Activated naive CD8-positive, alpha-beta T cell treated with anti-CD3 and anti-CD28 coated beads, Interleukin-2, amount 10 ng/mL, durations not matched to agents 7 days and 5 days (primary cell): Measurements from ENCODE around the gene SRD5A3. TPM values are rescaled to one million over a fixed set of nuclear protein-coding genes. Genes with fewer than 3 reads are reported as not detected.
A peak's percentile ranks its signal among the peaks of the same experiment; 100 is the strongest.

ENCODE experiments used
- ATAC-seq: fragments of 150-1000 bp; cut with Tn5 transposase; one replicate; pipeline ENCODE4 v1.10.0; 2021; ENCODE audit warnings: low read depth, moderate library complexity
- POLR2A ChIA-PET: fragments of 350-600 bp; sonication (Branson Sonifier 250); formaldehyde crosslinking; loops from one replicate; lab custom pipeline; 2021; ENCODE audit warnings: antibody characterized with exemption; lab: Charles Lee
- DNase-seq: peaks from one replicate; pipeline ENCODE4 v3.0.0; 2021
- H3K27ac Mint-ChIP-seq: one replicate; pipeline ENCODE4 v1.8.0; 2022; ENCODE audit warnings: mild to moderate bottlenecking, mixed read lengths
- H3K27me3 Mint-ChIP-seq: one replicate; pipeline ENCODE4 v1.8.0; 2022; ENCODE audit warnings: mild to moderate bottlenecking, moderate library complexity, mixed read lengths
- H3K36me3 Mint-ChIP-seq: one replicate; pipeline ENCODE4 v1.8.0; 2021; ENCODE audit warnings: mild to moderate bottlenecking, mixed read lengths
- H3K4me1 Mint-ChIP-seq: one replicate; pipeline ENCODE4 v1.8.0; 2021; ENCODE audit warnings: mixed read lengths
- H3K4me3 Mint-ChIP-seq: one replicate; pipeline ENCODE4 v1.8.0; 2022; ENCODE audit warnings: mild to moderate bottlenecking, moderate library complexity, mixed read lengths
- H3K9me3 Mint-ChIP-seq: one replicate; pipeline ENCODE4 v1.8.0; 2021; ENCODE audit warnings: mixed read lengths
- total RNA-seq, 2 experiments: library from RNA; stranded (reverse); gene quantifications; one replicate each; pipeline ENCODE4 v1.2.3, GENCODE V29; 2021

SRD5A3 gene
- total RNA-seq, 2 experiments from 2014 or later, result 5.9 to 6.0 TPM

GRCh38 chr4:55395529-55396307, 49.7 kb downstream of the SRD5A3 start, which contains the start of gene TMEM165:
TSS of gene TMEM165 (plus strand) at chr4:55395957. CDS start at chr4:55396190, 233 bp downstream.
- peaks cover 38% of the 10 kb centered on the region for H3K4me1 Mint-ChIP-seq
- peak within 1 kb of the TSS; percentile 98 for H3K27ac Mint-ChIP-seq
- peak; percentile 94 for DNase-seq
- no peaks in the 10 kb centered on the region for H3K27me3 Mint-ChIP-seq
- H3K36me3 Mint-ChIP-seq, result peaks cover 16% of the 10 kb centered on the region
- POLR2A ChIA-PET, result interaction anchor here (0.6 to 2.2 kb wide), 5 partner anchors 9 to 150 kb away, joined by 3 to 10 read pairs (median 3); no protein-coding TSS in a partner anchor
- ATAC-seq, result peak; percentile 97
- H3K4me3 Mint-ChIP-seq, result peak within 1 kb of the TSS; percentile 96
- H3K9me3 Mint-ChIP-seq, result no peaks in the 10 kb centered on the region

- H3K27ac Mint-ChIP-seq, result peak overlapping the region; percentile 78
- ATAC-seq, result peak; percentile 12
- peaks cover 46% of the 10 kb centered on the region for H3K4me1 Mint-ChIP-seq
- H3K9me3 Mint-ChIP-seq, result no peaks in the 10 kb centered on the region
- peaks cover 23% of the 10 kb centered on the region for H3K36me3 Mint-ChIP-seq
- H3K27me3 Mint-ChIP-seq, result no peaks in the 10 kb centered on the region
- H3K4me3 Mint-ChIP-seq, result peak overlapping the region; percentile 96
- POLR2A ChIA-PET, result interaction anchor here (0.5 to 2.2 kb wide), 2 partner anchors 12 to 149 kb away, joined by 3 to 10 read pairs; no protein-coding TSS in a partner anchor
- peak; percentile 66 for DNase-seq
These were observed 50.5 kb downstream of the SRD5A3 start for GRCh38 chr4:55396308-55397125.

- no peaks in the 10 kb centered on the region for H3K27me3 Mint-ChIP-seq
- peak overlapping the region; percentile 78 for H3K27ac Mint-ChIP-seq
- peaks cover 23% of the 10 kb centered on the region for H3K36me3 Mint-ChIP-seq
- DNase-seq (no peak), ATAC-seq (no peak)
- peaks cover 46% of the 10 kb centered on the region for H3K4me1 Mint-ChIP-seq
- POLR2A ChIA-PET, result interaction anchor here (0.5 to 2.2 kb wide), 2 partner anchors 11 to 149 kb away, joined by 3 to 10 read pairs; no protein-coding TSS in a partner anchor
- peak overlapping the region; percentile 92 for H3K4me3 Mint-ChIP-seq
- H3K9me3 Mint-ChIP-seq, result no peaks in the 10 kb centered on the region
These were observed 51.0 kb downstream of the SRD5A3 start for GRCh38 chr4:55397126-55397436.

GRCh38 chr4:55397520-55398321, 51.7 kb downstream of the SRD5A3 start:
- POLR2A ChIA-PET, result interaction anchor here (1.1 kb wide), 1 partner anchor 148 kb away, joined by 3 read pairs; no protein-coding TSS in a partner anchor
- Mint-ChIP-seq H3K36me3 (peaks cover 23% of the 10 kb centered on the region), H3K4me1 (peaks cover 46% of the 10 kb centered on the region), H3K4me3 (peak overlapping the region; percentile 92), H3K27me3 (no peaks in the 10 kb centered on the region), H3K27ac (peak overlapping the region; percentile 83), H3K9me3 (no peaks in the 10 kb centered on the region)
- DNase-seq (no peak), ATAC-seq (no peak)

- Mint-ChIP-seq H3K27me3 (no peaks in the 10 kb centered on the region), H3K4me1 (peaks cover 47% of the 10 kb centered on the region), H3K36me3 (peaks cover 25% of the 10 kb centered on the region), H3K4me3 (peak overlapping the region; percentile 92), H3K9me3 (no peaks in the 10 kb centered on the region), H3K27ac (peak overlapping the region; percentile 5)
- ATAC-seq (no peak), DNase-seq (no peak)
- POLR2A ChIA-PET, result interaction anchor here (1.1 kb wide), 1 partner anchor 147 kb away, joined by 3 read pairs; no protein-coding TSS in a partner anchor
These were observed 52.4 kb downstream of the SRD5A3 start for GRCh38 chr4:55398461-55398860.

GRCh38 chr4:55398966-55399365, 52.9 kb downstream of the SRD5A3 start:
- peaks cover 29% of the 10 kb centered on the region for H3K36me3 Mint-ChIP-seq
- H3K9me3 Mint-ChIP-seq, result no peaks in the 10 kb centered on the region
- ATAC-seq (no peak), DNase-seq (no peak)
- peak overlapping the region; percentile 92 for H3K4me3 Mint-ChIP-seq
- H3K27ac Mint-ChIP-seq, result no peak overlapping the region
- POLR2A ChIA-PET, result interaction anchor here (1.1 to 1.2 kb wide), 2 partner anchors 52 to 146 kb away, joined by 3 read pairs; no protein-coding TSS in a partner anchor
- H3K27me3 Mint-ChIP-seq, result no peaks in the 10 kb centered on the region
- peaks cover 50% of the 10 kb centered on the region for H3K4me1 Mint-ChIP-seq

- POLR2A ChIA-PET, result interaction anchor here (0.7 to 1.2 kb wide), 2 partner anchors 36 to 53 kb away, joined by 3 to 4 read pairs; no protein-coding TSS in a partner anchor
- Mint-ChIP-seq H3K27me3 (no peaks in the 10 kb centered on the region), H3K9me3 (no peaks in the 10 kb centered on the region), H3K36me3 (peaks cover 33% of the 10 kb centered on the region), H3K27ac (no peak overlapping the region), H3K4me3 (peak overlapping the region; percentile 92), H3K4me1 (peaks cover 49% of the 10 kb centered on the region)
- DNase-seq (no peak), ATAC-seq (no peak)
These were observed 53.5 kb downstream of the SRD5A3 start for GRCh38 chr4:55399581-55399980.

- no peak overlapping the region for H3K27ac Mint-ChIP-seq
These were observed 59.0 kb downstream of the SRD5A3 start for GRCh38 chr4:55405073-55405472.

GRCh38 chr4:55406545-55406944, 60.5 kb downstream of the SRD5A3 start:
- Mint-ChIP-seq H3K36me3 (peaks cover 31% of the 10 kb centered on the region), H3K9me3 (no peaks in the 10 kb centered on the region), H3K4me3 (no peak overlapping the region), H3K4me1 (peaks cover 21% of the 10 kb centered on the region), H3K27me3 (no peaks in the 10 kb centered on the region), H3K27ac (no peak overlapping the region)
- ATAC-seq (no peak), DNase-seq (no peak)
- POLR2A ChIA-PET, result no interaction called here

More at GRCh38 chr4:55405073-55405472, 59.0 kb downstream of the SRD5A3 start:
- ATAC-seq (no peak), DNase-seq (no peak)
- Mint-ChIP-seq H3K4me3 (no peak overlapping the region), H3K36me3 (peaks cover 42% of the 10 kb centered on the region), H3K9me3 (no peaks in the 10 kb centered on the region), H3K27me3 (no peaks in the 10 kb centered on the region), H3K4me1 (peaks cover 31% of the 10 kb centered on the region)
- POLR2A ChIA-PET, result no interaction called here

- no peaks in the 10 kb centered on the region for H3K9me3 Mint-ChIP-seq
- H3K4me1 Mint-ChIP-seq, result peaks cover 21% of the 10 kb centered on the region
- H3K27ac Mint-ChIP-seq, result no peak overlapping the region
- DNase-seq, result no peak
- POLR2A ChIA-PET, result no interaction called here
- H3K27me3 Mint-ChIP-seq, result no peaks in the 10 kb centered on the region
- H3K36me3 Mint-ChIP-seq, result peaks cover 31% of the 10 kb centered on the region
- no peak for ATAC-seq
- no peak overlapping the region for H3K4me3 Mint-ChIP-seq
These were observed 61.1 kb downstream of the SRD5A3 start for GRCh38 chr4:55407119-55407518.

- H3K4me1 Mint-ChIP-seq, result peaks cover 21% of the 10 kb centered on the region
- H3K9me3 Mint-ChIP-seq, result no peaks in the 10 kb centered on the region
- H3K36me3 Mint-ChIP-seq, result peaks cover 31% of the 10 kb centered on the region
- ATAC-seq, result no peak
- DNase-seq, result no peak
- H3K27me3 Mint-ChIP-seq, result no peaks in the 10 kb centered on the region
- H3K27ac Mint-ChIP-seq, result no peak overlapping the region
- POLR2A ChIA-PET, result no interaction called here
- no peak overlapping the region for H3K4me3 Mint-ChIP-seq
These were observed 61.7 kb downstream of the SRD5A3 start for GRCh38 chr4:55407764-55408163.

GRCh38 chr4:55409468-55410171, 63.6 kb downstream of the SRD5A3 start:
- peaks cover 21% of the 10 kb centered on the region for H3K36me3 Mint-ChIP-seq
- no peak for DNase-seq
- no peak for ATAC-seq
- H3K4me1 Mint-ChIP-seq, result peaks cover 17% of the 10 kb centered on the region
- H3K27ac Mint-ChIP-seq, result peak overlapping the region; percentile 49
- no peak overlapping the region for H3K4me3 Mint-ChIP-seq
- POLR2A ChIA-PET, result no interaction called here
- H3K27me3 Mint-ChIP-seq, result no peaks in the 10 kb centered on the region
- no peaks in the 10 kb centered on the region for H3K9me3 Mint-ChIP-seq
